Tibial nerve (tissue), 4 donors: ENCODE results near the gene FLACC1. TPM values are rescaled to one million over a fixed set of nuclear protein-coding genes. Genes with fewer than 3 reads are reported as not detected.

Experiments used
- DNase-seq, 2 donors: peaks; one replicate each; pipeline ENCODE4 v3.0.0-alpha.2; 2019; ENCODE audit warnings: low spot score in 2 of 2
- H3K27ac ChIP-seq, 4 donors: fragments of 200-600 bp; sonication (generic) in 3 of 4; one replicate each; pipeline ENCODE4 v1.5.1; 2017 to 2019; ENCODE audit warnings: mild to moderate bottlenecking in 1 of 4
- H3K27me3 ChIP-seq, 2 donors: fragments of 200-600 bp; sonication (generic) in 1 of 2; one replicate each; pipeline versions ENCODE4 v1.5.1 to v1.6.0; 2017 to 2019
- H3K36me3 ChIP-seq, 3 donors: fragments of 200-600 bp; sonication (generic); one replicate each; pipeline ENCODE4 v1.5.1; 2018 to 2019
- H3K4me1 ChIP-seq, 4 donors: fragments of 200-600 bp; sonication (generic) in 3 of 4; one replicate each; pipeline ENCODE4 v1.5.1; 2017 to 2019
- H3K4me3 ChIP-seq, 4 donors: fragments of 200-600 bp; sonication (generic) in 3 of 4; one replicate each; pipeline ENCODE4 v1.5.1; 2017 to 2019; ENCODE audit warnings: mild to moderate bottlenecking in 1 of 4, moderate library complexity in 1 of 4
- H3K9me3 ChIP-seq, 4 donors: fragments of 200-600 bp; sonication (generic) in 3 of 4; one replicate each; pipeline ENCODE4 v1.5.1; 2017 to 2019
- CTCF ChIP-seq, 5 experiments: fragments of 200-600 bp in 3 of 5; fragments of 450-650 bp in 2 of 5; sonication (generic) in 3 of 5; IDR thresholded peaks; one replicate each; pipeline ENCODE4 v1.5.1; 2016 to 2019; ENCODE audit warnings: antibody characterized with exemption in 5 of 5, mild to moderate bottlenecking in 3 of 5, moderate library complexity in 2 of 5
- EP300 ChIP-seq, 2 donors: sonication (generic); formaldehyde crosslinking; IDR thresholded peaks; one replicate each; pipeline ENCODE4 v1.6.1; 2017; ENCODE audit warnings: antibody characterized with exemption in 2 of 2, mild to moderate bottlenecking in 1 of 2
- POLR2A ChIP-seq, 2 donors: fragments of 450-650 bp; IDR thresholded peaks; one replicate each; pipeline ENCODE4 v1.6.1; 2017; ENCODE audit warnings: antibody characterized with exemption in 2 of 2, mild to moderate bottlenecking in 2 of 2, moderate library complexity in 2 of 2
- WGBS, 2 donors: methylation state at CpG; one replicate each; pipeline ENCODE4 v1.1.5; 2018; 5-methylcytosine and 5-hydroxymethylcytosine counted together
- total RNA-seq, 4 donors: library from RNA; depleted of rRNA; stranded (reverse); fragments of >200 nt; gene quantifications; one replicate each; pipeline ENCODE4 v1.1.0, GENCODE V29; 2016

Gene FLACC1
- total RNA-seq, 4 donors from 2014 or later, result 0.66 to 2.1 (median 1.1) TPM

- H3K9me3 ChIP-seq, result no peaks in the 10 kb centered on the region
- peaks cover 0 to 5% (median 0%) of the 10 kb centered on the region in 3 donors for H3K36me3 ChIP-seq
- 49% methylated on average over 2 of the region's 2 CpGs for WGBS, 2 donors
- H3K27ac ChIP-seq, result peak overlapping the region in 1 of 4 donors; percentile 78
- no peak for TF ChIP-seq POLR2A (IDR thresholded peaks at IDR 0.05)
- no peak for TF ChIP-seq CTCF (IDR thresholded peaks at IDR 0.05)
- TF ChIP-seq EP300 (IDR thresholded peaks at IDR 0.05), result no peak
- no peaks in the 10 kb centered on the region for H3K27me3 ChIP-seq
- H3K4me3 ChIP-seq, result peak overlapping the region in 1 of 4 donors; percentile 38
- peaks cover 0 to 34% (median 15%) of the 10 kb centered on the region in 4 donors for H3K4me1 ChIP-seq
- no peak for DNase-seq
Measured at GRCh38 chr2:201261906-201262305, 95.2 kb downstream of the FLACC1 start.

GRCh38 chr2:201261471-201261870, 95.7 kb downstream of the FLACC1 start:
- 74 to 88% methylated on average over 9 of the region's 9 CpGs for WGBS, 2 donors
- no peak for DNase-seq

GRCh38 chr2:201260302-201260800, 96.8 kb downstream of the FLACC1 start, which contains the start of gene CASP8:
CASP8 (plus strand) TSS chr2:201260536; CDS start chr2:201266487, 5,951 bp downstream.
- WGBS, 2 donors, result 82 to 83% methylated on average over 10 of the region's 10 CpGs
- no peaks in the 10 kb centered on the region for H3K27me3 ChIP-seq
- peak within 1 kb of the TSS in 3 of 4 donors; percentile 38 to 69 (median 62) for H3K4me3 ChIP-seq
- DNase-seq, result peak in 1 of 2 donors; percentile 24
- H3K4me1 ChIP-seq, result peaks cover 0 to 34% (median 15%) of the 10 kb centered on the region in 4 donors
- no peaks in the 10 kb centered on the region for H3K36me3 ChIP-seq
- H3K9me3 ChIP-seq, result no peaks in the 10 kb centered on the region
- peak within 1 kb of the TSS in 3 of 4 donors; percentile 44 to 78 (median 52) for H3K27ac ChIP-seq
- TF ChIP-seq EP300 (IDR thresholded peaks at IDR 0.05) (peak in 1 of 2 donors; percentile 39), POLR2A (IDR thresholded peaks at IDR 0.05) (no peak), CTCF (IDR thresholded peaks at IDR 0.05) (no peak)

More at GRCh38 chr2:201261471-201261870, 95.7 kb downstream of the FLACC1 start:
- TF ChIP-seq POLR2A (IDR thresholded peaks at IDR 0.05) (no peak), CTCF (IDR thresholded peaks at IDR 0.05) (no peak)
- Histone ChIP-seq H3K9me3 (no peaks in the 10 kb centered on the region), H3K36me3 (peaks cover 0 to 1% (median 0%) of the 10 kb centered on the region in 3 donors), H3K27ac (peak overlapping the region in 1 of 4 donors; percentile 78), H3K27me3 (no peaks in the 10 kb centered on the region), H3K4me1 (peaks cover 0 to 34% (median 15%) of the 10 kb centered on the region in 4 donors), H3K4me3 (peak overlapping the region in 2 of 4 donors; percentile 21 to 38)

- WGBS, 2 donors, result 30 to 32% methylated on average over 15 of the region's 15 CpGs
- Histone ChIP-seq H3K27ac (peak overlapping the region in 3 of 4 donors; percentile 74 to 91 (median 84)), H3K36me3 (no peaks in the 10 kb centered on the region), H3K4me3 (peak overlapping the region; percentile 27 to 69 (median 51)), H3K9me3 (no peaks in the 10 kb centered on the region), H3K4me1 (peaks cover 0 to 37% (median 10%) of the 10 kb centered on the region in 4 donors), H3K27me3 (no peaks in the 10 kb centered on the region)
- TF ChIP-seq EP300 (IDR thresholded peaks at IDR 0.05), result no peak
- TF ChIP-seq CTCF (IDR thresholded peaks at IDR 0.05), result no peak
- TF ChIP-seq POLR2A (IDR thresholded peaks at IDR 0.05), result no peak
- no peak for DNase-seq
Measured at GRCh38 chr2:201258666-201259615, 98.2 kb downstream of the FLACC1 start.
